Activated CD4-positive, alpha-beta memory T cell treated with anti-CD3 and anti-CD28 coated beads for 36 hours (primary cell): ENCODE measurements around the gene DMBT1. TPM values are rescaled to one million over a fixed set of nuclear protein-coding genes. Genes with fewer than 3 reads are reported as not detected.

Source experiments
- CTCF ChIA-PET: fragments of 350-600 bp; sonication (Branson Sonifier 250); formaldehyde crosslinking; loops from one replicate; lab custom pipeline; 2021; ENCODE audit warnings: antibody characterized with exemption, inconsistent platforms; lab: Charles Lee
- POLR2A ChIA-PET: fragments of 350-600 bp; sonication (Branson Sonifier 250); formaldehyde crosslinking; loops from one replicate; lab custom pipeline; 2021; ENCODE audit warnings: antibody characterized with exemption; lab: Charles Lee
- DNase-seq: peaks from one replicate; pipeline ENCODE4 v3.0.0-alpha.2; 2020
- H3K27ac Mint-ChIP-seq: one replicate; pipeline ENCODE4 v1.8.0; 2021; ENCODE audit warnings: mixed read lengths
- H3K27me3 Mint-ChIP-seq: one replicate; pipeline ENCODE4 v1.8.0; 2021; ENCODE audit warnings: mixed read lengths
- H3K36me3 Mint-ChIP-seq: one replicate; pipeline ENCODE4 v1.8.0; 2021; ENCODE audit warnings: mixed read lengths
- H3K4me1 Mint-ChIP-seq: one replicate; pipeline ENCODE4 v1.8.0; 2021; ENCODE audit warnings: low read depth, mixed read lengths
- H3K4me3 Mint-ChIP-seq: one replicate; pipeline ENCODE4 v1.8.0; 2021; ENCODE audit warnings: mild to moderate bottlenecking, mixed read lengths
- H3K9me3 Mint-ChIP-seq: one replicate; pipeline ENCODE4 v1.8.0; 2021; ENCODE audit warnings: mixed read lengths
- intact Hi-C: fragments of 100-400 bp; cut with micrococcal nuclease; formaldehyde crosslinking; loops from one replicate; pipeline ENCODE4 v1.15.1; 2023
- total RNA-seq, 2 experiments: library from RNA; stranded (reverse); gene quantifications; one replicate each; pipeline ENCODE4 v1.2.3, GENCODE V29; 2021

DMBT1 gene
- total RNA-seq, 2 experiments from 2014 or later = not detected

GRCh38 chr10:122549636-122550035, 10.9 kb upstream of the DMBT1 start:
- POLR2A ChIA-PET = no interaction called here

GRCh38 chr10:122550427-122550826, 10.1 kb upstream of the DMBT1 start:
- Mint-ChIP-seq H3K9me3 (no peaks in the 10 kb centered on the region), H3K27ac (no peak overlapping the region), H3K4me1 (peaks cover 20% of the 10 kb centered on the region), H3K36me3 (no peaks in the 10 kb centered on the region), H3K4me3 (no peak overlapping the region), H3K27me3 (no peaks in the 10 kb centered on the region)
- POLR2A ChIA-PET = no interaction called here
- CTCF ChIA-PET = interaction anchor here (0.7 to 1.9 kb wide), 3 partner anchors 9 to 115 kb away, joined by 4 to 11 read pairs (median 5); no protein-coding TSS in a partner anchor
- no peak for DNase-seq
- intact Hi-C loops = loop anchor here (5.0 kb wide), 1 partner anchor 208 kb away; no protein-coding TSS in a partner anchor

More at GRCh38 chr10:122549636-122550035, 10.9 kb upstream of the DMBT1 start:
- CTCF ChIA-PET = interaction anchor here (1.8 to 1.9 kb wide), 2 partner anchors 8 to 16 kb away, joined by 4 to 11 read pairs; no protein-coding TSS in a partner anchor
- H3K27me3 Mint-ChIP-seq = no peaks in the 10 kb centered on the region
- H3K4me3 Mint-ChIP-seq = no peak overlapping the region
- H3K9me3 Mint-ChIP-seq = no peaks in the 10 kb centered on the region
- H3K36me3 Mint-ChIP-seq = no peaks in the 10 kb centered on the region
- peaks cover 20% of the 10 kb centered on the region for H3K4me1 Mint-ChIP-seq
- H3K27ac Mint-ChIP-seq = no peak overlapping the region
- DNase-seq = no peak
- intact Hi-C loops = loop anchor here (5.0 kb wide), 1 partner anchor 207 kb away; no protein-coding TSS in a partner anchor

GRCh38 chr10:122550983-122551382, 9.6 kb upstream of the DMBT1 start:
- H3K4me3 Mint-ChIP-seq = no peak overlapping the region
- ChIA-PET POLR2A (no interaction called here), CTCF (interaction anchor here (0.7 to 1.9 kb wide), 3 partner anchors 9 to 116 kb away, joined by 4 to 11 read pairs (median 5); no protein-coding TSS in a partner anchor)
- no peaks in the 10 kb centered on the region for H3K9me3 Mint-ChIP-seq
- peaks cover 20% of the 10 kb centered on the region for H3K4me1 Mint-ChIP-seq
- peak overlapping the region; percentile 36 for H3K27ac Mint-ChIP-seq
- intact Hi-C loops = loop anchor here (5.0 kb wide), 1 partner anchor 209 kb away; no protein-coding TSS in a partner anchor
- DNase-seq = no peak
- no peaks in the 10 kb centered on the region for H3K27me3 Mint-ChIP-seq
- no peaks in the 10 kb centered on the region for H3K36me3 Mint-ChIP-seq

DNA sequence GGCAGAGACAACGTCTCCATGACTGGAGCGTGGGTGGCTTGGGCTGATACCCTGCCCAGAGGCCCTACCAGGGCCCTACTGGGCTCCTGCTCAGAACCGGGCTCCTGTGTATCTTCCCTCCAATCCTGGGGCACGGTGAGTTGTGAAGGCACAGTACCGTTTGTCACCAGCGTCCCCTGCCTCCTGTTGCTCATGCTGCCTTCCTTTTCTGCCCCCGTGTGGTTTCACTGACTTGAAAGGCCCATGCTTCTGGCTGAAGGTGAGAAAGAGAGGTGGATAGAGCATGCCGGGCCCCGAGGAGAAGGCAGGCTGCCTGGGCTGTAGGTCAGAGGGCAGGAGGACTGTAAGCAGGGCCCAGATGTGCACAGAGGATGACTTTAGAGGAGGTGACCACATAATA, 9.1 kb upstream of the DMBT1 start:
- Mint-ChIP-seq H3K9me3 (no peaks in the 10 kb centered on the region), H3K27ac (peak overlapping the region; percentile 36), H3K36me3 (no peaks in the 10 kb centered on the region), H3K4me1 (peaks cover 20% of the 10 kb centered on the region), H3K27me3 (no peaks in the 10 kb centered on the region), H3K4me3 (no peak overlapping the region)
- CTCF ChIA-PET = interaction anchor here (1.8 to 1.9 kb wide), 2 partner anchors 10 to 14 kb away, joined by 4 to 11 read pairs; no protein-coding TSS in a partner anchor
- POLR2A ChIA-PET = no interaction called here
- intact Hi-C loops = loop anchor here (5.0 kb wide), 1 partner anchor 209 kb away; no protein-coding TSS in a partner anchor
- peak; percentile 79 for DNase-seq

DNA sequence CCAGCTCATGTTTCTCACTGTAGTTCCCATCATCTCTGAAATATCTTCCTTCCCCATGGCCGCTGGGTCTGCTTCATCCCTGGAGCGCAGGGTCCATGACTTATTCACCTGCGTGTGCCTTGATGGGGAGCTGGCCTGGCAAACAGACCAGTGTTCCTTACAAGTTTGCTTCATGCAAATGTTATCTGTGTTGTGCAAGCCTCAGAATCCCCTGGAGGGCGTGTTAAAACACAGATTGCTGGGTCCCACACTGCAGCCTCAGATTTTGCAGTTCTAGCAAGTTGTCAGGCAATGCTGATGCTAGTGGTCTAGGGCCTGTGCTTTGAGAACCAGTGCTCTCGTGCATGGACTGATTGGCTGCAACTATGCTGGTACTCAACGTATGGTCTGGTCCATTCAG, 7.2 kb upstream of the DMBT1 start:
- POLR2A ChIA-PET = no interaction called here
- no peaks in the 10 kb centered on the region for H3K9me3 Mint-ChIP-seq

DNA sequence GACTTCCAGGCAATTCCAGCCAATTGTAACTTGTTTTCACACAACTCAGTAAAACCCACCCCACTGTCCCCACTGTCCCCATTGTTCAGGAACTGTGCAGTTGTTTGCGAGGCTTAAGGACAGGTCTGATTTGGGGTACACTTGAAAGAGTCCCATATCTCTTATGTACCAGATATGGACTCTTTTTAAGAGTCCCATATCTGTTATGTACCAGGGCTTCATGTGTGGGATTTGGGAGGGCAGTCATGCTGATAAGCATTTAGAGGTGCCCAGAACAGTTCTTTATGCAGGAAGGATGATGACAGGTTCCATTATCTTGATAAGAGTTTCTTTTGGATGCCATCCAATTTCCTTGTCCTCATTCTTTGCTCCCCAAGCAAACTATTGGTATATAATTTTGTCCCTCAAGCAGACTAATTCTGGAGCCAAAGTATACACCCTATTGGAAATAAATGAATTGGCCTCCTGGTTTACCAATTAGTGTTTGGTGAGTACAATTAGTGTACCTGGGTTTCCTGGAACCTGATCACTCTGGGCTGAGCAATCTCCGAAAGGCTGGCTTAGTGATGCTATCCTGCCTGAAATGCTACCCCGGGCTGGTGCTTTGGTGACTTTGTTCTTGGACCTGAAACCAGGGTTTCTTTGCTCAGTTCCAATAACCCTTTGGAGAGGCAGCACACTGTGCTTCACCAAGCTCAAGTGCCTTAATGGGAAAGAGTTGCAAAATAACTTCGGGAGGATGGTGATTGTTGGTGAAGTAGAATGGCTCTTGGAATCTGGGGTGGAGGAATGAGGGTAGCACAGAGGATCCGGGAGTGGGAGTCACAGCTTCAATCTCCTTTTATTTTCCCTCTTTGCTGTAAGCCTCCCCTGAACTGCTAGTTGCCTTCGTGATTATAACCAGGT, 6.2 kb upstream of the DMBT1 start:
- Mint-ChIP-seq H3K9me3 (no peaks in the 10 kb centered on the region), H3K4me1 (peaks cover 34% of the 10 kb centered on the region), H3K27me3 (no peaks in the 10 kb centered on the region), H3K27ac (no peak overlapping the region), H3K36me3 (no peaks in the 10 kb centered on the region), H3K4me3 (no peak overlapping the region)
- ChIA-PET POLR2A (no interaction called here), CTCF (interaction anchor here (2.4 kb wide), 1 partner anchor 11 kb away, joined by 18 read pairs; no protein-coding TSS in a partner anchor)
- DNase-seq = no peak
- intact Hi-C loops = loop anchor here (5.0 kb wide), 1 partner anchor 212 kb away; no protein-coding TSS in a partner anchor

More for the DNA sequence above, 7.2 kb upstream of the DMBT1 start:
- Mint-ChIP-seq H3K27ac (no peak overlapping the region), H3K27me3 (no peaks in the 10 kb centered on the region), H3K4me3 (no peak overlapping the region), H3K36me3 (no peaks in the 10 kb centered on the region), H3K4me1 (peaks cover 24% of the 10 kb centered on the region)
- intact Hi-C loops = loop anchor here (5.0 kb wide), 1 partner anchor 211 kb away; no protein-coding TSS in a partner anchor
- no peak for DNase-seq
- CTCF ChIA-PET = interaction anchor here (1.2 kb wide), 1 partner anchor 12 kb away, joined by 7 read pairs; no protein-coding TSS in a partner anchor

- ChIA-PET POLR2A (no interaction called here), CTCF (interaction anchor here (2.4 kb wide), 1 partner anchor 10 kb away, joined by 18 read pairs; no protein-coding TSS in a partner anchor)
- Mint-ChIP-seq H3K27ac (no peak overlapping the region), H3K4me3 (no peak overlapping the region), H3K36me3 (no peaks in the 10 kb centered on the region), H3K4me1 (peaks cover 39% of the 10 kb centered on the region), H3K27me3 (no peaks in the 10 kb centered on the region), H3K9me3 (no peaks in the 10 kb centered on the region)
- no peak for DNase-seq
- intact Hi-C loops = no loop called here
Observed at GRCh38 chr10:122555442-122555841, 5.1 kb upstream of the DMBT1 start.

- no peaks in the 10 kb centered on the region for H3K27me3 Mint-ChIP-seq
- CTCF ChIA-PET = interaction anchor here (0.8 to 1.2 kb wide), 3 partner anchors 9 to 122 kb away, joined by 3 read pairs; no protein-coding TSS in a partner anchor
- intact Hi-C loops = no loop called here
- POLR2A ChIA-PET = no interaction called here
- no peak overlapping the region for H3K27ac Mint-ChIP-seq
- no peak overlapping the region for H3K4me3 Mint-ChIP-seq
- peaks cover 33% of the 10 kb centered on the region for H3K4me1 Mint-ChIP-seq
- no peaks in the 10 kb centered on the region for H3K9me3 Mint-ChIP-seq
- no peaks in the 10 kb centered on the region for H3K36me3 Mint-ChIP-seq
- DNase-seq = no peak
Observed at GRCh38 chr10:122557516-122557915, 3.0 kb upstream of the DMBT1 start.

DNA sequence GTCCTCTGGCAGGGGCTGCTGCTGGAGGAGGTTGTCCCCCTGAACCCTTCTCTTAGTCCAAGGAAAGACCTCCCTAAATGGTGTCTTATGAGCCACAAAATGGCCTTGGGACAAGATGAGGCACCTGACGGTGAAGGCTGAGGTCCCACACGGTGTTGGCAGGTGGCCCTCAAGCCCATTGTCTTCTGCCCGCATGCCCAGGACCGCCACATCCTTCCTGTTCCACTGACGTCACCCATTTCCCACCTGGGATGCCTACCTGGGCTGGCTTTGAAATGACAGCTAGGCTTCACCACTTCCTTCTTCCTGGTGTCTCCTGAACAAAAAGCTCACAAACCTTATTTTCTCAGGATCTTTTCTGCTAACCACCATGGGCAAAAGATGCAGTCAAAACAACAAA, 2.1 kb upstream of the DMBT1 start:
- no peak overlapping the region for H3K27ac Mint-ChIP-seq
- no peak overlapping the region for H3K4me3 Mint-ChIP-seq
- H3K27me3 Mint-ChIP-seq = no peaks in the 10 kb centered on the region
- H3K9me3 Mint-ChIP-seq = no peaks in the 10 kb centered on the region
- no peaks in the 10 kb centered on the region for H3K36me3 Mint-ChIP-seq
- ChIA-PET CTCF (interaction anchor here (1.1 to 1.2 kb wide), 2 partner anchors 8 to 9 kb away, joined by 3 read pairs; no protein-coding TSS in a partner anchor), POLR2A (no interaction called here)
- peak; percentile 33 for DNase-seq
- intact Hi-C loops = no loop called here
- H3K4me1 Mint-ChIP-seq = peaks cover 33% of the 10 kb centered on the region

GRCh38 chr10:122559228-122559627, 1.3 kb upstream of the DMBT1 start:
- DNase-seq = no peak
- ChIA-PET POLR2A (no interaction called here), CTCF (no interaction called here)
- no peak overlapping the region for H3K27ac Mint-ChIP-seq
- intact Hi-C loops = no loop called here
- no peaks in the 10 kb centered on the region for H3K27me3 Mint-ChIP-seq
- H3K36me3 Mint-ChIP-seq = no peaks in the 10 kb centered on the region
- H3K4me1 Mint-ChIP-seq = peaks cover 33% of the 10 kb centered on the region
- no peaks in the 10 kb centered on the region for H3K9me3 Mint-ChIP-seq
- H3K4me3 Mint-ChIP-seq = no peak overlapping the region

DNA sequence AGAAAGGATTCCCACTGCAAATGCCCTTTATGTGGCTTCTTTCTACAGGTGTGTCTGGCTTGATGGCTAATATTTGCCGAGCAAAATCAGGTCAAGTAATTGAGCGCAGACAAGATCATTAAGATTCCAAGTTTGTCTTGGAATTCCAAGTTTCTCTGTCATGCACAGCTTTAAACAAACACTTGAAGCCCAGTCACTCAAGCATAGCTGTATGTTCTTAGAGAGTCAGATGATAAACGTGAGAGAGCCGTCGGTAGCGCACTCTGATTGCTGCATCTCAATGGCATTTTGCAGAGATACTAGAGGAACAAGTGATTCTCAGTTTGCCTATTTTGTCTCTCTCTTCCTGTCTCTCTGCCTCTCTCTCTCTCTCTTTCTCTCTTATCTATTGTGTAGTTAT, 658 bp downstream of the DMBT1 start:
- POLR2A ChIA-PET = no interaction called here
- H3K27ac Mint-ChIP-seq = no peak overlapping the region
- intact Hi-C loops = no loop called here
- no peaks in the 10 kb centered on the region for H3K36me3 Mint-ChIP-seq
- H3K27me3 Mint-ChIP-seq = peaks cover 4% of the 10 kb centered on the region
- CTCF ChIA-PET = no interaction called here
- peaks cover 35% of the 10 kb centered on the region for H3K4me1 Mint-ChIP-seq
- H3K9me3 Mint-ChIP-seq = no peaks in the 10 kb centered on the region
- DNase-seq = no peak
- no peak overlapping the region for H3K4me3 Mint-ChIP-seq

GRCh38 chr10:122561792-122562191, 1.2 kb downstream of the DMBT1 start:
- peaks cover 4% of the 10 kb centered on the region for H3K27me3 Mint-ChIP-seq

More at GRCh38 chr10:122561792-122562191, 1.2 kb downstream of the DMBT1 start:
- Mint-ChIP-seq H3K9me3 (no peaks in the 10 kb centered on the region), H3K4me3 (no peak overlapping the region), H3K36me3 (no peaks in the 10 kb centered on the region), H3K4me1 (peaks cover 35% of the 10 kb centered on the region), H3K27ac (no peak overlapping the region)
- no peak for DNase-seq
- POLR2A ChIA-PET = no interaction called here
- intact Hi-C loops = no loop called here
- CTCF ChIA-PET = no interaction called here
